Neural cell (in vitro differentiated cells): ENCODE data around the gene OSBPL7. TPM values are rescaled to one million over a fixed set of nuclear protein-coding genes. Genes with fewer than 3 reads are reported as not detected.

Experiments
- H2AFZ ChIP-seq: fragments of 200-600, 300-800 bp; sonication (generic), shearing (Covaris generic); 2 replicates; pipeline ENCODE4 v1.6.0; 2014; ENCODE audit warnings: low read depth, mild to moderate bottlenecking, antibody characterized with exemption, low read length, moderate library complexity
- H3F3A ChIP-seq: fragments of 200-600 bp; shearing (Covaris generic); 2 replicates; pipeline ENCODE4 v1.6.1; 2016; ENCODE audit warnings: mild to moderate bottlenecking, moderate library complexity, mixed read lengths, antibody characterized with exemption, low read length; ENCODE audit not compliant: insufficient read depth, poor library complexity, severe bottlenecking
- H3K27ac ChIP-seq: fragments of 200-600, 300-800 bp; sonication (generic), shearing (Covaris generic); 2 replicates; pipeline ENCODE4 v1.5.1; 2014; ENCODE audit warnings: mild to moderate bottlenecking, low read length, moderate library complexity
- H3K27me3 ChIP-seq: fragments of 300-800, 200-600 bp; sonication (generic), shearing (Covaris generic); 2 replicates; pipeline ENCODE4 v1.6.0; 2014; ENCODE audit warnings: mild to moderate bottlenecking, low read depth, low read length, moderate library complexity; ENCODE audit not compliant: insufficient read depth
- H3K36me3 ChIP-seq: fragments of 300-800, 200-600 bp; sonication (generic), shearing (Covaris generic); 2 replicates; pipeline ENCODE4 v1.5.1; 2014; ENCODE audit warnings: mild to moderate bottlenecking, antibody characterized with exemption, low read length, moderate library complexity; ENCODE audit not compliant: insufficient read depth
- H3K4me2 ChIP-seq: fragments of 300-800, 200-600 bp; sonication (generic), shearing (Covaris generic); 2 replicates; pipeline ENCODE4 v1.6.0; 2014; ENCODE audit warnings: mild to moderate bottlenecking, low read length
- H3K4me3 ChIP-seq: fragments of 300-800, 200-600 bp; sonication (generic), shearing (Covaris generic); 2 replicates; pipeline ENCODE4 v1.5.1; 2014; ENCODE audit warnings: mild to moderate bottlenecking, low read length, moderate library complexity
- H3K79me2 ChIP-seq: fragments of 200-600 bp; shearing (Covaris generic); replicated peaks from 2 replicates; pipeline ENCODE4 v1.6.0; 2014; ENCODE audit warnings: mild to moderate bottlenecking, low read length, moderate library complexity; ENCODE audit not compliant: insufficient read depth
- H3K9ac ChIP-seq: fragments of 300-800, 200-600 bp; sonication (generic), shearing (Covaris generic); 2 replicates; pipeline ENCODE4 v1.6.1; 2016; ENCODE audit warnings: mild to moderate bottlenecking, low read length, mixed read lengths
- H3K9me2 ChIP-seq: fragments of 200-600 bp; shearing (Covaris generic); 2 replicates; pipeline ENCODE4 v1.6.1; 2016; ENCODE audit warnings: mild to moderate bottlenecking, low read length, mixed read lengths; ENCODE audit not compliant: insufficient read depth
- H3K9me3 ChIP-seq: fragments of 200-600, 300-800 bp; sonication (generic), shearing (Covaris generic); 2 replicates; pipeline ENCODE4 v1.6.1; 2016; ENCODE audit warnings: mild to moderate bottlenecking, mixed run types, low read length, moderate library complexity, mixed read lengths
- H4K20me1 ChIP-seq: fragments of 200-600 bp; shearing (Covaris generic); 2 replicates; pipeline ENCODE4 v1.6.1; 2016; ENCODE audit warnings: mild to moderate bottlenecking, mixed run types; ENCODE audit not compliant: insufficient read depth
- CTCF ChIP-seq: fragments of 450-650 bp; IDR thresholded peaks from 2 replicates; pipeline ENCODE4 v1.5.1; 2014; ENCODE audit warnings: antibody characterized with exemption, mild to moderate bottlenecking, moderate library complexity; ENCODE audit not compliant: poor library complexity, severe bottlenecking
- EP300 ChIP-seq: fragments of 450-650 bp; conservative IDR thresholded peaks from 2 replicates; pipeline ENCODE4 v1.6.1; 2014; ENCODE audit warnings: antibody characterized with exemption, mild to moderate bottlenecking, moderate library complexity; ENCODE audit not compliant: poor library complexity, severe bottlenecking
- EZH2 ChIP-seq: fragments of 200-600, 300-800 bp; shearing (Covaris generic), sonication (generic); IDR thresholded peaks from 2 replicates; pipeline ENCODE4 v1.6.1; 2014; ENCODE audit warnings: antibody characterized with exemption, low read length, borderline replicate concordance, mild to moderate bottlenecking; ENCODE audit not compliant: insufficient read depth, poor library complexity, severe bottlenecking
- MXI1 ChIP-seq: fragments of 450-650 bp; conservative IDR thresholded peaks from 2 replicates; pipeline ENCODE4 v1.6.1; 2014; ENCODE audit warnings: antibody characterized with exemption, mild to moderate bottlenecking; ENCODE audit not compliant: poor library complexity, severe bottlenecking
- POLR2AphosphoS5 ChIP-seq: IDR thresholded peaks from 2 replicates; pipeline ENCODE4 v1.6.1; 2012
- RAD21 ChIP-seq: fragments of 450-650 bp; conservative IDR thresholded peaks from 2 replicates; pipeline ENCODE4 v1.6.1; 2014; ENCODE audit warnings: antibody characterized with exemption, mild to moderate bottlenecking, moderate library complexity
- REST ChIP-seq: IDR thresholded peaks from 2 replicates; pipeline ENCODE4 v1.6.1; 2012; ENCODE audit warnings: borderline replicate concordance
- SMC3 ChIP-seq: fragments of 450-650 bp; conservative IDR thresholded peaks from 2 replicates; pipeline ENCODE4 v1.6.1; 2014; ENCODE audit warnings: antibody characterized with exemption, mild to moderate bottlenecking, moderate library complexity; ENCODE audit not compliant: poor library complexity
- TAF1 ChIP-seq: IDR thresholded peaks from 2 replicates; pipeline ENCODE4 v1.6.1; 2012; ENCODE audit warnings: low read depth
- polyA plus RNA-seq: library from polyadenylated mRNA; depleted of rRNA; stranded (reverse); fragments of >200 nt; gene quantifications from 2 replicates; pipeline ENCODE4 v1.2.3, GENCODE V29; 2014

OSBPL7 gene
- polyA plus RNA-seq, 1 donor from 2014 or later: 10.0 TPM

GRCh38 chr17:47830396-47831002 is 8.9 kb upstream of the OSBPL7 start:
- Histone ChIP-seq H3K27ac (peak overlapping the region; percentile 77), H3K9ac (peak overlapping the region; percentile 80), H2AFZ (no peak overlapping the region), H3K4me2 (peak overlapping the region; percentile 77), H3K79me2 (peaks cover 6% of the 10 kb centered on the region), H3K36me3 (no peaks in the 10 kb centered on the region), H3K27me3 (no peaks in the 10 kb centered on the region), H3F3A (peaks cover 2% of the 10 kb centered on the region), H3K9me2 (no peaks in the 10 kb centered on the region), H3K4me3 (peak overlapping the region; percentile 71), H3K9me3 (no peaks in the 10 kb centered on the region), H4K20me1 (no peaks in the 10 kb centered on the region)
- TF ChIP-seq RAD21 (no peak), MXI1 (no peak), EZH2 (no peak), TAF1 (no peak), POLR2AphosphoS5 (no peak), EP300 (no peak)

- H3K4me3 ChIP-seq: peak overlapping the region; percentile 71
- H3K79me2 ChIP-seq: peaks cover 6% of the 10 kb centered on the region
- no peaks in the 10 kb centered on the region for H3K27me3 ChIP-seq
- H3K9me2 ChIP-seq: no peaks in the 10 kb centered on the region
- no peaks in the 10 kb centered on the region for H4K20me1 ChIP-seq
- no peaks in the 10 kb centered on the region for H3K9me3 ChIP-seq
- H3K36me3 ChIP-seq: no peaks in the 10 kb centered on the region
- no peak overlapping the region for H3K9ac ChIP-seq
- H3K27ac ChIP-seq: no peak overlapping the region
- TF ChIP-seq MXI1 (no peak), TAF1 (no peak), POLR2AphosphoS5 (no peak), EP300 (no peak), EZH2 (no peak), REST (no peak), RAD21 (no peak), CTCF (no peak), SMC3 (no peak)
- H3K4me2 ChIP-seq: no peak overlapping the region
- no peak overlapping the region for H2AFZ ChIP-seq
- H3F3A ChIP-seq: peaks cover 2% of the 10 kb centered on the region
Observed at GRCh38 chr17:47829870-47830269, 8.3 kb upstream of the OSBPL7 start.
